CD4-positive, alpha-beta T cell treated with Interleukin-2 at 100 ng/mL for 4 hours (primary cell): ENCODE results near the gene EHBP1.

ENCODE experiments used
- DNase-seq: peaks from one replicate; pipeline ENCODE4 v3.0.0-alpha.2; 2020; ENCODE audit warnings: low spot score

EHBP1 gene

DNA sequence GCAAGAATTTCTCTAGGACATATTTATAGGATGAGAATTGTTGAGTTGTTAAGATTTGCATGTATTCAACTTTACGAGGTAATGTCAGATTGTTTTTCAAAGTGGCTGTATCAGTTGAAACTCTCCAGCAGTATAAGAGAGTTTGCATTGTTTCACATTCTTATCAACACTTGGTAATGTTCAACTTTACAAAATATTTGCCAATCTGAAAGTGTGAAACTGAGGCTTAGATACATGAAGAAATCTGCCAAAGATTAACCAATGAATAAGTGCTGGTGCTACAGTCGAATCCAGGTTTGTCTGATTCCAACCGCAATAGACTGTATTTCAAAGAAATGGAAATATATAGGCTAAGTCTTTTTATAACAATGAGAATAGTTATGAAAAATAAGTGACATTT lies 117.0 kb downstream of the EHBP1 start:
- no peak for DNase-seq

- DNase-seq = no peak
These were observed 118.9 kb downstream of the EHBP1 start for GRCh38 chr2:62824388-62824787.

DNA sequence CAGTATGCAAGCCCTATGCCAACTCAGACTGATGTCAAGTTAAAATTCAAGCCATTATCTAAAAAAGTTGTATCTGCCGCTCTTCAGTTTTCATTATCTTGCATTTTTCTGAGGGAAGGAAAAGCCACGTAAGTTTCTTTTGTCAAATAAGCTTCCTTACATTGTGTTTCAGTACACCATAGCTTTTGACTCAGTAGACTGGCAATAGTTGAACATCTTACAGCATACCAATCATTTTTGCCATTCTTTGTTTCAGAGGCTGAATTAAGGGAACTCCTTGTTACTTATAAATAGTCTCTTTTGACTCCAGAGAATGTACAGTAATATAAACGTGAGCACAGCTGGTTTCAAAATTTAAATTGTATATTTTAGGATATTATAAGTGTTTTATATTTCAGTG lies 120.6 kb downstream of the EHBP1 start:
- no peak for DNase-seq

DNA sequence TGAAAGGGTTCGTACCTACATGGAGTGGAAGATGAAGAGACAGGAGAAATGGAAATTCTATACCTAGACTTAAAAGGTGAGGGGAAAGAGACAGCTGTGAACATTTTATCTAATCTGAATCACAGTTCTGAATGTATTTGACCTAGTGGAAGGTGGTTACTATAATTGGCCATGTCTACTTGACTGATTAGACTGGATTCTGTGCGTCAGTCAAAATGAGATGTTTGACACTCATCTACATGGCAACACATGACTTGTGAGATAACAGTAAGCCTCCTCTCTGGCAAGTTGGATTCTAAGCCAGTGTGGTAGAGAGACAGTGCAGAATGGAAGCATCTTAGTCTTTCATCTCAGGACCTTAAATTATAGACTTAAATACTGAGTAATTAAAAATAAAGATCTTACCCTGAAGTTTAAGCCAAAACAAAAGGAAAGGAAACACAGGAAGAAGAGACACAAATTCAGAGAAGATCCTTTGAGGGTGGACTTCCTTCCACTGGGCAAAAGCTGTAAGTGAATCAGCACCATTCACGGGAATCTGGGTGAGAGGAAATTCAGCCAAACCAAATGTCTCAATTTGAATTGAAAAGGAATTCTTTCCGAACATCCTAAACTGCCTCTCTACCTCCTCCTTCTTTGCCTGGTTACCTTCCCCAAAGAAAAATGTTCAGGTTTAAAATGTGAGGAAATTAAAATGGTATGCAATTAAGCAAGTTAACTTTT lies 121.6 kb downstream of the EHBP1 start:
- no peak for DNase-seq

DNA sequence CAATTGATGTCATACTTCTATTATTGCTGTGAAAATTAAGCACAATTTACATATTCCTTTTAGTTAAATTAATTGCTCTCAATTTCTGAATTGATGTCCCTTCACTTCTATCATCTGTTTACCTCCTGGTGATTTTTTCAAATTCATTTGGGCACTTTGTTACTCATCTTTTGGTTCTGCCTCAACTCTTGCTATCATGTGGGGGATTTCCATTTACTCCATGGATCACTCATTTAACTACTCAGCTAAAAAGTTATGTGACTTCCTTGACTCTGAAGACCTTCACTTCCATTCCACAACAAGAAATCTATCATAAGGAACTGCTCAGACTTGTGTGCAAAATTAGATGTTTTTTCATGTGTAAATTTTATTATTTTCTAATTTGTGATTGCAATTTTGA lies 126.2 kb downstream of the EHBP1 start:
- DNase-seq = no peak

DNA sequence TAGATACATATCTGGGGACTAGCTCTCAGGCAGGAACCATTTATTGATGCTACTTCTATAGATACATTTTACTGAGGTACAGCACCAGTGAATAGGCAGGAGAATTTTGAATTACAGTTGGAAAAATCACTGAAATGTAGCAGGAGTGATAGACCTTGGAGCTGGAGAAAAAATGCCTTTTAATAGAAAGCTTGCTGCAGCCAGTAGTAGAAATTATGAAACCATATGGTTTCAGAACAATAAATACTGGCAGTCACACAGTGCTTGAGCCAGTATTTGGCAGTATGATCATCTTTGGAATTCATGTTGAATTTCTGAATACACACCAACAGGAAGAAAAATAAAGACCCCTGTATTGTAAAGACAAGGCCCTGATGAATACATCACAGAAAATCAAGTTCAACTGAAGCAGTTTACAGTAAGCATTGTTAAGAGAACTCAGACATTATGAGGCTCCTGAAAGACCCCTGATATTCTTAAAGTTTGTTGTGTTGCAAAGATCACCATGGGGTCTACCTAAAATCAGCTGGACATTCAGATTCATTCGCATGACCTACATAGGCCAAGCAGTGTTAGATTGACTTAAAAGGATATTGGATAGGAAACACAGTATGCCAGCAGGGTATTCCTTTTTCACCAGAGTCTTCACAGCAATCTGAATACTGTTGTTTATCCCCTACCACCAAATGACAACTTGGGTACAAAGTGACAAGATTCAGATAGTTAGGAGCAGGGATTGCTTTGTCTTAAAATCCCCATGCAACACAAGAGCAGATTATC lies 139.0 kb downstream of the EHBP1 start:
- no peak for DNase-seq

GRCh38 chr2:62845256-62845655 lies 139.7 kb downstream of the EHBP1 start:
- DNase-seq = no peak

DNA sequence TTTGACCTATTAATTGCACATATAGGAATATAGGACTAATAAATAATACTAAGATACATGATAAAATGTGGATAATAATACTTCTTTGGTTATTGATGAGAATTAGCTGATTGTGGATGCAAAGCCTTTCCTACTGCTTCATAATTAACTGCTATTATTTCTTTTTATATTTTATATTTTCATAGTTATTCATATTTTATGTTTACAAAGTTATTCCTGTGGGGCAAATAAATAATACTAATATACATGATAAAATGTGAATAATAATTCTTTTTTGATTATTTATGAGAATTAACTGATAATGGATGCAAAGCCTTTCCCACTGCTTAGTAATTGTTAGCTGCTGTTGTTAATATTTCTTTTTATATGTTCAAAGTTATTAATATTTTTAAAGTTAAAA lies 146.7 kb downstream of the EHBP1 start:
- no peak for DNase-seq

GRCh38 chr2:62854600-62855514 lies 149.3 kb downstream of the EHBP1 start:
- no peak for DNase-seq

GRCh38 chr2:62856228-62857040 lies 150.9 kb downstream of the EHBP1 start:
- no peak for DNase-seq

DNA sequence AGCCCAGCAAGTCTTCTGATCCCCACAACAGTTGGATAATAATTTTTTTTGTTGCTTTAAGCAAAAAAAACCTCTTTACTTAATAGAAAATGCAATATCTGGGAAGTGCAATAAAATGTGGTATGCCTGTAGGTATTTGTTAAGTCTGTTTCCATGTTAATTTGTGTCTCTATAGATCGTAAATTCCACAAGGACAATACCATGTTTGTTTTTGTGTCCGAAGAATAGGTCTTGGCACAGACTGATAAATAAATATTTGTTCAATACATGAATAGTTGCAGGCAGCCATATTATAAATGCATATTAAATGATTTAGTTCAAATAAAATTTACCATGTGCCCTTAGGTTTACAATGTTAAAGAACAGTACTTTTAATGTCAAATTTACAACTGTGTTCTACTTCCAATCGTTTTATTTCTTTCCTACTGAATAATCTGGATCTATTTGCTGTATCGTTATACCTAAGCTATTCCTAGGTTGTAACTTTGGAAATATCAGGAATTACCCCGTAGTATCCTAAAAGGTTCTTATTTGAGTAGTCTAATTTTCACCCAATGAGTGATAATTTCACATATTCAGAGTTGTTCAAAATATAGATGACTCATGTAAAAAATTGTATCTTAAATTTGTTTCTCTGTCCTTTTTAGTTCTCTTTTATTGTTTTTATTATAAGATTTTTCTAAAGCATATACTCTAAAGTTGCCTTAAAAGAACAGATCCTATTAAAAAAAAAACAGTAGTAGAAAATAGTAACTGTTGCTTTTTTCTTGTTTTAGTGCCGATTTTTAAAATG lies 151.8 kb downstream of the EHBP1 start:
- DNase-seq = no peak

GRCh38 chr2:62858231-62858832 lies 152.8 kb downstream of the EHBP1 start:
- DNase-seq = no peak

- no peak for DNase-seq
These were observed 163.4 kb downstream of the EHBP1 start for GRCh38 chr2:62868947-62869346.

DNA sequence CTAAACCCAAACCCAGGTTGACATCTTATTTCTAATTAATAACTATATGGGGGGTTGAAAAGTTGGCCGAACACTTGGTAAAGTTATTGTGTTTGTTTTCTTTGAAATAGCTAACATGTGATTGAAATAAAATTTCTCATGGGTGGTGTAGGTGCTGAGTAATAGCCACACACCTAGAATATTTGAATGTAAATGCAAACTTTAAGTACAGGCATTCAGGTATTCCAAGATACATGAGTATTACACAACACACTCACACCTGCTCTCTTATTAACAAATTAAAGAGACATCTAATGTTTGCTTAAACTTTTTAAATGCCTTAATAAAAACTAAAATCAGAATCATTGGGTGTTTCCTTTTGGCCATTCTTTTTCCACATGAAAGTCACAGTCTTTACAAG lies 165.5 kb downstream of the EHBP1 start:
- no peak for DNase-seq

- no peak for DNase-seq
These were observed 166.0 kb downstream of the EHBP1 start for GRCh38 chr2:62871506-62871905.

- no peak for DNase-seq
These were observed 168.1 kb downstream of the EHBP1 start for GRCh38 chr2:62873603-62874002.

DNA sequence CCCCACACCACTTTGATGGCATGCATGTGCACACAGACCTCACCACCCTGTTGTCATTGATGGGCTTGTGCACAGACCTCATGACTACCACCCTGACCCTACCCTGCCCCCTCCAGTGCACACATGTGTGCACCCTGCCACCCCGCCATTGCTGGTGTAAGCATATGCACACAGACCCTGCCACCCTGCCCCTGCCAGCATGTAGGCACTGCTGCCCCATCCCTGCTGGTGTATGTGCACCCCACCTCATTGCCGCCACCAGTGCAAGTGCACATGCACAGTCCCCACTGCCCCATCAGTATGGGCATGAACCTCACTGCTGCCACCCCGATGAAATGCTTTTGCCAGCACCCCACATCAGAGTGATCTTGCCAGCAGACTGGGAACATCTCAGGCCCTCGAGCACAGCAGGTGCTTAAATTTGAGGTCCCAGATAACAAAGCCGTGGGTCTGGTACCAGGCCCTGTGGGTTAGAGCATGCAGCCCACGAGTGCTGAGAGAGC lies 169.4 kb downstream of the EHBP1 start:
- DNase-seq = no peak

- DNase-seq = no peak
These were observed 175.8 kb downstream of the EHBP1 start for GRCh38 chr2:62881162-62881795.

DNA sequence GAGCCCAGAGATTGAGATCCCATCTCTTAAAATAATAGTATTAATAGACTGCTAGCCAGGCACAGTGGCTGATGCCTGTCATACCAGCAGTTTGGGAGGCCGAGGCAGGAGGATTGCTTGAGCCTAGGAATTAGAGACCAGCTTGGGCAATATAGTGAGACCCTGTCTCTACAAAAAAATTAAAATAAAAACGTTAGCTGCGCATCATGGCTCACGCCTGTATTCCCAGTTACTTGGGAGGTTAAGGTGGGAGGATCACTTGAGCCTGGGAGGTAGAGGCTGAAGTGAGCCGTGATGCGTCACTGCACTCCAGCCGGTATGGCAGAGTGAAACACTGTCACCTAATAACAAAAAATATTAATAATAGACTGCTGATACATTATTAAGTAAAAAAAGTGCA lies 178.1 kb downstream of the EHBP1 start:
- no peak for DNase-seq

GRCh38 chr2:62884086-62884485 lies 178.6 kb downstream of the EHBP1 start:
- no peak for DNase-seq
